Activated gamma-delta T cell (primary cell): Measurements from ENCODE around the gene PLXDC1.

ENCODE experiments used
- DNase-seq: peaks from one replicate; lab custom pipeline; 2025; lab: John Stamatoyannopoulos, UW

The PLXDC1 gene

DNA sequence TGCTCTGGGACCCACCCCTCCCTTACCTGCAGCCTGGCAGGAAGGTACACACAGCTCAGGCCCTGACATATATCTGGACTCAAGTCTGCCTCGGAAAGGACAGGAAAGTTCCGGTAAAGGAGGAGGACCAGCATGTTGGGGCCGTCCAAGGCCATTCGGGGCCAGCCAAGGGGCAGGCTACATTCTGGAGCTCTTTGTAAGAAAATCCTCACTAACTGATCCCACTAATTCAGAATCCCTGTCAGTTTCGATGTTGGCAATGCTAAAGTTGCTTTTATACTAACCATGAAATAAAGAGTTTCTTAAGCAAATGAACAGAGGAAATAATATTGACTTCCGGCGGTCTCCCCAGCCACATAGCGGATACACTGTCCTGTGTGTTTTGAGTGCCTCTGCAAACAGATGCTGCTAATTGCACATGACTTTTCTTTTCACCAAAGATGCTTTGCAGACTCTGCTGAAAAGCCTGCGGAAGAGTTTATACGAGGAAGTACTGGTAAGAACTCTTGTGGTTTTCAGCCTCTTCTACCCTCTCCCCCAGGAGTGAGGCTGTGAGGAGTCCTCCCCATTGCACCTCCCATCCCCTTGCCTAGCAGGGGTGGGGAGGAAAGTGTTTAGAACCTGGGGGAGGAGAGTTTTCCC is 54.8 kb downstream of the PLXDC1 start:
- no peak for DNase-seq

DNA sequence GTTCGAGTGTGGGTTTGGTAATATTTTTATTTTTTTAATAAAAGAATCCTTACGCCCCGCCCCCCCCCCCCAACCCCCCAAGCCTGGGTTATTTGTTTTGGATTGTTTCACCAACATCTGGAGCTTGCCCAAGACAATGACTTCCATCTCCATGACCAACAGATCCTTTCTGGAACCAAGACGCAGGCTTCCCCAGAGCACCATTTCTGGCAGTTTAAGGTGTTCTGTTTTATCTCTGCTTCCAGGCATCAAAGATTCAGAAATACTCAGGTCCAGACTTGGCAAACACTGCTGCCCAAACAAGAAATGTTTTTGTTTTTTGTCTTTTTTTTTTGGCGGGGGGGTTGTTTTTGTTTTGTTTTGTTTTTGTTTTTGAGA is 56.1 kb downstream of the PLXDC1 start:
- no peak for DNase-seq

DNA sequence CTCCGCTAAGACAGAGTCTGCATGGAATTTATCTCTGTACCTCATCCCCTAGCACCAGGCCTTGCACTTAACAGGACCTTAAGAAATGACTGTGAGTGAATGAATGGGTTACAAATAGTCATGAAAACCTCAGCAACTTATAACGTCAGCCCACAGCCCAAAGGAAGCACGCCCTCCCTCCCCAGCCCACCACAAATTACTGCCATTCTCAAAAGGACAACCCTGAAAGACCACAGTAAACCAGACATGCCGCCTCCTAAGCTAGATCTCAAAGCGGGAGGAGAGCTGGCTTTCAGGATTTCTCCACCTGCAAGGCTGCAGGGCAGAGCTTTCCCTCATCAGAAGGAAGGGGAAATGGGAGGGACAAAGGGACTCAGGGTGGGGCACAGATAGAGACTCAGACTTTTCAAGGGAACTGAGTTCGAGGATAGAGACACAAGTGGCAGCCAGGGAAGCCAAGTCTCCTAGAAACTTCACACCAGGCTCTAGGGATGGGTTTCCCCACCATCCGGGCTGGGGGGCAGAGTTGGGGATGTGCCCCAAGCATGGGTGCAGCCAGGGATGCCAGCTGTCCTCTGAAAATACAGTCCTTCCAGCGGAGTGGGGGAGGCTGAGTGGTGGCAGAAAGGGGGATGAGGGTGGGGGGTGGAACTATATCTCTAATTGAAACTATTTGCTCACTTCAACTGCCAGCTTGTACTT is 56.7 kb downstream of the PLXDC1 start:
- no peak for DNase-seq

DNA sequence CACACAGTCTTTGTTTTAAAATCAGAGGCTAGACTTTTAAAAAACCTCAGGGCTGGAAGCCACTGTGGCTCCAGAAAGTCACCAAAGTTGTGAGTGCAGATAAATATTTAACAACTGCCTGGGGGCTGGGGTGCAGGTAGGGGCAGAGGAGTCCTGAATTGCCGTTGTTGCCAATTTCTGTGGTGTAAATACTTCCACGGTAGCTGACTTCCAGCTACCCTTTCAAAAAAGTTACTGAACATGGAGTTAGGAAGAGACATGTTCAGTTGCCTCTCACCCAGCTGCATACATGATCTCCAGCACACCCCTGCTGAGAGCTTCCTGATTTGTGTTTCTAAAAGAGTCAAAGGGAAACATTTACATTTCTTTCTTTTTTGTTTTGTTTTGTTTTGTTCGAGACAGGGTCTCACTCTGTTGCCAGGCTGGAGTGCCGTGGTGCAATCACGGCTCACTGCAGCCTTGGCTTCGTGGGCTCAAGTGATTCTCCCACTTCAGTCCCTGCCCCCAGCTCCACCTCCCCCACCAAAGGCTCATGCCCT is 58.7 kb downstream of the PLXDC1 start:
- DNase-seq = no peak

DNA sequence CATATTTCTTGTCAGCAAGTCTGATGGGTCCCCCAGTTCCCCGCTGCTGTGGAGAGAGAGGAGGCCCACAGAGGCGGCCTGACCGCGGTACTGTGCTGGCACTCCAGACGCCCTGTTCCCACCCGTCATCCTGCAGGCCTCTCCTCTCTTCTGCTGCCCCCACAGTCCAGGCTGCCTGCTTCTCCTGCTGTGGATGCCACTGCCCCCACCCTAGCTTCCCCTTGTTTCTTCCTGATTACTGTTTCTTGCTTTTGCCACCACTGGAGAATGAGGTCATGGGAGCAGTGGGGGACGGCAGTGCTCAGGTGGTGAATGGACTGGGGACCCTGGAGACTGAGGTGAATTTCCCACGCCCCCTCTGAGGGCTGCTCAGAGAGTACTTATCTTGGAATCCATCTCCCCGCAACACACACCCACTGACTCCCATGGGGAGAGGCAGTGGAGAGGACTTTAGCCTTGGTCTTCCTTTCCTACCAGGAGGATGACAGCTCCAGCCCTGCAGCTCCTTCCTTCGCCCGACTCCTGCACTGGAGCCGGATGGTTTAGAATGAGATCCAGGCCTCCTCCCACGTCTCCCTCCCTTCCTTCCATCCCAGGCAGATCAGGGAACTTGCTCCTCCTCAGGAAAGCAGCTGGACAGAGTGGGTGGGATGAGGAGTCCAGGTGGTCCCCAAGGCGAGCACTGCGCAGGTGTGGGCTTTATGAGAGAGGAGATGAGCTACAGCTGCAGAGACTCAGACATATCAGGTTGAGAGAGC is 60.4 kb downstream of the PLXDC1 start:
- DNase-seq = no peak

DNA sequence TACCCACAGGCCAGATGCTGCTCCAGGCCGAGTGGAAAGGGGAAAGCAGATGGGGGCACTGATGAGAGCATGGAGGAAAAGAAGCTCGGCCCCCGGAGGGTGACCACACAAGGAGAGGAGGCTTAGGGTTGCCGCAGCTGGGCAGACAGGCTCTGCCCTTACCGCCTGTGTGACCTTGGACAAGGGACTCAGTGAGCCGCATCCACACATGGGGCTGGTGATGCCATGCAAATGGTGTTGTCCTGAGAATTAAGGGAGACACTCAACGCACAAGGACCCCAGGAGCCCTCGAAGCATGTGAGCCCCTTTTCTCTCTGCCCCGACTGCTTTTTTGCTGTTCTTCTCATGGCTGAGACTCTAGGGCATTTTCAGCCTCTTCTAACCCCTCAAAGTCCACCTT is 61.0 kb downstream of the PLXDC1 start:
- no peak for DNase-seq

DNA sequence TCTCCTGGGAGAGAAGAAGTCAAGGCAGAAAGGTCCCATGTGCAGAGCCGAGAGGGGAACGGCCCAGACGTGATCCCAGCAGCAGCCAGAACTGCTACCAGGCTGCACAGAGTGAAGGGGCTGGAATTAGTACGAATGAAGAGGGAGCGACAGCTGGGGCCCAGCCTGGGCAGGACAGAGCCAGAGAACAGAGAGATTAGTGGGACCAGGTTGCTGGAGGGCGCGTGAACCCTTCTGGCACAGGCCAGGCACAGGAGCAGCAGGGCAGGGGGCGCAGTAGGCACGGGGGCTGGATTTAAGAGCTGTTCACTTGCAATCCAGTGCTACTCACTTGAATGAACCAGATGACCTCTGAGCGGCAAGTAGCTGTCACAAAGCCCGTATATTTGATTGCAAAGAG is 66.9 kb downstream of the PLXDC1 start:
- DNase-seq = no peak

DNA sequence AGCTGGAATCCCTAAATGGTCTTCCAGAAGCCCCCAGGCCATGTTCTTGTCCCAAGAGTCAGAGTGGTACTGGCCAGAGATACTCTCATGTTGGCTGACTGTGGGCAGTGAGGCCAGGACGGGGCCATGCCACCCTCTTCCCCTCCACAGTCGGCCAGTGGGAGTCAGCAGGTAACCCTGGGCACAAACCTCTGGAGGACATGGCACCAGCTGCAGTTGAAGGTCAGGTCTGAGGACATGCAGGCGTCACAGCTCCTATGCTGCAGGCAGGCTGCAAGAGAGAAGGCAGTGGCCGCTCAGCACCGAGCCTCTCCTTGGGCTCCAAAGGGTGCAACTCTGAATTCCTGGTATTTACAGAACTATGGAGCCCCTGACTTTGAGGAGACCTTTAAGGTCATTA is 68.2 kb downstream of the PLXDC1 start:
- no peak for DNase-seq

DNA sequence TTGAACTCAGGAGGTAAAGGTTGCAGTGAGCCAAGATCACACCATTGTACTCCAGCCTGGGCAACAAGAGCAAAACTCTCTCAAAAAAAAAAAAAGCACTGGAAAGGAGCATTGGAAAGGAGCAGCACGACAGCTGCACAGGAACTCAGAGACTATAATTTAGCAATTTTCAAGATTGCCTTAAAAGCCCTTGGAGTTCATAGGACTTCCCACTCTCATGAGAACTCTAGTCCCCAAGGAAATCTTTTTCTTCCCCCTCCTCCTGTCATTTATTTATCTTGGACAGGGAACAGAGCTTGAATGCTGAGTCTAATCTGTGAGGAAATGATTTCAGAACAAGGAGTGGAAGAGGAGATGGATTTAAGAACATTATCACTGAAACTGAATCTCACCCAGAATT is 69.0 kb downstream of the PLXDC1 start:
- no peak for DNase-seq

DNA sequence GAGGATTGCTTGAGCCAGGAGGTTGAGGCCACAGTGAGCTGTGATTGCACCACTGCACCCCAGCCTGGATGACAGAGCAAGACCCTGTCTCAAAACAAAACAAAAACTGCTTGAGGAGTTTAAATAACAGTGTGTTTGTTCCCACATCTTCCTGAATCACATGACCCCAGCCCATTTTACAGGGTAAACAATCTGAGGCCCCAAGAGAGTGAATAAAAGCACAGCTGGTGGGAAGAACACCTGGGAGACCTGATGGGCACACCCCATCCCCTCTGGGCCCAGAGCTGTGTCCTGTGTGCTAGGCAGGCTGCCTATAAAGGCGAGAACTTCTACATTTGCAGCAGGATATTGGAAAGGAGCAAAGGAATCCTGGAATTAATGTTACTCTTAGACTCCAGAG is 69.6 kb downstream of the PLXDC1 start:
- no peak for DNase-seq

DNA sequence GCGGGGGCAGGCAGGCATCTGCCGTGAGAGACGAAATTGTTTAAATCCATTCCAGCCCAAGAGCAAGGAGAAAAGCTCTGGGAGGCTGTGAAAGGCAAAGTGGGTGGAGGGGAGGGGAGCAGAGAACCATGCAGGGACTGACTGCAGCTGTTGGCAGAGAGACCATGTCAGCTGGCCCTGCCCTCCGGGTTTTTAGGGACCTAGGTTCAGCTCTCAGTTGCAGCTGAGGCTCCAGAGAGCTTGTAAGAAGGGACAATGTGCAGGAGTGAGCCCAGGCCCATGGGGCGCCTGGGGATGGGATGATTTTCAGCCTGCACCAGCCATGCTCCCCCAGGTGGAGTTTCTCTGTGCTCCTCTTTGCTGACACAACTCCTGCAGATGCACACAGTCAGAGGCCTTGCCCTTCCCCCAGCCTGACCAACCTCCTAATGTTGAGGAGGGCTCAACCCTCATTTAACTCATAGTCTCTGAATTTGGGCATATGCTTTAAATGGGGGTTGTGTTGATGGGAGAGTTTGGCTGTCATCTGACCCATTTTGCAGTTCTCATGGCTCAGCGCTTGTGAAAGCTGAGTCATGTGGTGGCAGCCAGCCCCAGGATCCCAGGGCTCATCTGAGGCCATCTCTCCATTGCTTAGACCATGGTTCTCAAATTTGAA is 70.9 kb downstream of the PLXDC1 start:
- DNase-seq = no peak

DNA sequence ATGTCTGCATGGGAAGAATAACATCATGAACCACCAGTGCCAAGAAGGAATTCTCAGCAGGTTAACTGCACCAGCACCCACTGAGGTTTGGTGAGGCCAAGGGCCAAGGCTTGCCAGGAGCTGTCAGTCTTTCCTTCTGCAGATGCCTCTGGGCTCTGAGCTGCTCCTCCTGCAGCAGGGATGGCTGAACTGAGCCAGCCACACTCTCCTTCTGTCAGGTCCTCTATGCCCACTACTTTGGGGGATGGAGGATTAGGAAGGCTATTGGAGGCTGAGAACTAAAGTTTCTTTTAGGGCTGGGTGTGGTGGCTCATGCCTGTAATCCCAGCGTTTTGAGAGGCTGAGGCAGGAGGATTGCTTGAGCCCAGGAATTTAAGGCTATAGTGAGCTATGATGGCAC is 71.6 kb downstream of the PLXDC1 start:
- DNase-seq = no peak

DNA sequence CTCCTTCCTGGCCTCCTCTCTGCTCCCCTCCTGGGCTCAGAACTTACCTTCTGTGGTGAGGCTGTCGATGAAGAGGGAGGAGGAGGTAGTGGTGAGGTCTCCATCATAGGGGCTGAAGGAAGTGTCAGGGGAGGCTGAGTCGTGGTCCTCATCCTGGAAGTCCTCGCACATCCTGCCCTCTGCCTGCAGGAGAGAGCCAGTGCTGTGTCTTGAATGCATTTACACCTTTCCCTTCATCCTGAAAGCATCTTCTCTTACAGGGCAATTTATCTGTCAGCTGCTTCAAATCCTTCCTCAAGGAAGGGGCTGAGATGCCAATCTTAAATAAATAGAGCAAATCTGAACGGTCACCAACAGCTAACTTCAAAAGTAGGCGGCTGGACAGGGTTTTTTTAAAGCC is 73.6 kb downstream of the PLXDC1 start:
- DNase-seq = no peak

DNA sequence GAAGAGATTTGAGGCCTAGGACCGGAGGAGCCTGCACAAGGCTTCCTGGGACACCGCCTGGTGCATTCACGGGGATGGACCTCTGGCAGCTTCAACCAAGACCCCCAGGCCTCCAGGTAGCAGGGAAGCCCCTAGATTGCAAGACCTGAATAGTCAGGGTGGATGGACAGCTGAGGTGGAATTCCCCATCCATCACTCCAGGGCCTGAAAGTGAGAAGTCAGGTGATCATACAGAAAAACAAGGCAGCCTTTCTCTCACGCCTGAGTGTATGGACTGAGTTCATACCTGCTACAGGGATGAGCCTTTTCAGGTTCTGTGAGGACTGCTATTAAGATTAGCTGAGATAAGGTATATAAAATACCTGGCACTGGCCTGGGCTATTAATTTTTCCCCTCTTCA is 74.2 kb downstream of the PLXDC1 start:
- DNase-seq = no peak

DNA sequence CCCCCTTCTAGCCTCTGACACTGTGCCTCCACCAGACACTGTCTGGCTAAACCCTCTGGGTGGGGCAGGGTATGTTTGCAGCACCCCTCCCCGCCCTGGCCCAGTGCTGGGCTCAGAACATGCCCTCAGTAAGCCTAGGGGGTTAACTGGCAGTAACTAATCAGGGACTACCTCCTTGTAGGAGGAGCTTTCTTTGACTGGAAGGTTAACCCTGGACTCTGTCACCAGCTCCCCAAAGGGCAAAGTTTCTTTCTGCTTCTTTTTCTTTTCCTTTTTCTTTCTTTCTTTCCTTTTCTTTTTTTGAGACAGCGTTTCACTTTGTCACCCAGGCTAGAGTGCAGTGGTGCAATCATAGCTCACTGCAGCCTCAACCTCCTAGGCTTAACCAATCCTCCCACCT is 76.8 kb downstream of the PLXDC1 start:
- DNase-seq = no peak

DNA sequence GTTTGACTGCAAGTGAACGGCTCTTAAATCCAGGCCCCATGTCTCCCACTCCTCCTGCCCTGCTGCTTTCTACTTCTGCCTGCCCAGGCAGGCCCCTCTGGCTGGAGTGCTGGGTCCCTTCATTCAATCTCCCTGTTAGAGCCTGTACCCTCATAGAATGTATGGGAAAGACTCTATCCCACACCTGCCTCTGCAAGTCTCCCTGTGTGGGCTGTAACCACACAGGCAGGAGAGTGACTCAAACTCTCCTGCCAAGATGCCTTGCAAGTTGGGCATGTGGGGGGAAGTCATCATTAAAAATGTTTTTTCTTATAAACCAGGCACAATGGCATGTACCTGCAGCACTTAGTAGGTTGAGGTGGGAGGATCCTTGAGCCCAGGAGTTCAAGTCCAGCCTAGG is 77.5 kb downstream of the PLXDC1 start:
- no peak for DNase-seq

DNA sequence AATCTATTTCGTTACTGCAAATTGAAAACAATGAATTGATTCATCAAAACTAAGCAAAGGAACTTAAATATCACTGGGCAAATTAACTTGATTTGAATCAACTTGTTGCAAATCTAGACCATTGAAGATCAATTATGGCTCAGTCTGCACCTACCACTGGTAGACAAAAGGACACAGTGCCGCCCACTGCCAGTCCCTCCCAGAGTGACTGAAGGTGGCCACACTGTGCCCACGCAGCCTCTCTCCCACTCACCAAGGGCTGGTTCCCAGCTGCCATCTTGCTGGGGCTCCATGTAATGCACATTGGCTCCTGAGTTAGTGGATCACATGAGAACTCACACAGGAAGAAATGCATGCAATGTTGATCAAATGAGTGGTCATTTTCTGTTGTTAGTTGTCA is 78.1 kb downstream of the PLXDC1 start:
- DNase-seq = no peak

DNA sequence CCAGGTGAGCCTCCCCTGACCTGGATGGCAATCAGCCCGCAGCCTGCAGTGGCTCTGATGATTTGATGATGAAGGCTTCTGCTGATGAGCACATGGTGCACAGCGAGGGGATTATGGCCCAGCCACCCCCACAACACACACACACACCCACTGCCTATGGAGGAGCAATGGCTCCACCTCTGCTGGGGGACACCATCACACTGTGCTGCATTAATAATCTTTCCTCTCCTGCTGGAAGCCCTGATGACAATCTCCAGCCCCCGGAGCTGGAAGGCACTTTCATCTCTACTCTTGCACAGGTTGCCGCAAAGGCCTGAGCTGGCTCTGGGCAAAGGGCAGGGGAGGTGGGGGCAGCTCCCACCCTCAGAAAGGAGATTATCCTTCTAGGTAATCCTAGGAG is 79.9 kb downstream of the PLXDC1 start:
- no peak for DNase-seq

DNA sequence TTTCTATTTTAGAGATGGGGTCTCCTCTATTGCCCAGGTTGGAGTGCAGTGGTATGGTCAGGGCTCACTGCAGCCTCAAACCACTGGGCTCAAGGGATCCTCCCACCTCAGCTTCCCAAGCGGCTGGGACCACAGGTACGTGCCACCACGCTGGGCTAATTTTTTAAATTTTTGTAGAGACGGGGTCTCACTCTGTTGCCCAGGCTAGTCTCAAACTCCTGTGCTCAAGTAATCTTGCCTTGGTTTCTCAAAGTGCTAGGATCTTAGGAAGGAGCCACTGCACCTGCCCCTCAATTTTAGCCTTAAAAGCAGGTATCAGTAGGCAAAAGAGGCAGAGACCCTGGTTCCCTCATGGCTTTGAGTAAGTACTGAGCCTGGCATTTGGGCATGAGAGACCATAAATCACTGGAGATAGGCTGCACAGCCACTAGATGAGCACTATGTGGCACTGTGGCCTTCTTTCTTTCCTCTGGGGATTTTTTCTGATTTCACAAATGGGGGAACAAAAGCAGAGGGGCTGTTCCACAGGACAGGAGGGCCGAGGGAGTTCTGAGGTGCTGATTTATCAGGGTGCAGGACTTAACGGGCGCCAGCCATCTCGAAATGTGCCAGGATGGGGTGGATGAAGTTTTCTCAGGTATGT is 82.2 kb downstream of the PLXDC1 start:
- DNase-seq = no peak

DNA sequence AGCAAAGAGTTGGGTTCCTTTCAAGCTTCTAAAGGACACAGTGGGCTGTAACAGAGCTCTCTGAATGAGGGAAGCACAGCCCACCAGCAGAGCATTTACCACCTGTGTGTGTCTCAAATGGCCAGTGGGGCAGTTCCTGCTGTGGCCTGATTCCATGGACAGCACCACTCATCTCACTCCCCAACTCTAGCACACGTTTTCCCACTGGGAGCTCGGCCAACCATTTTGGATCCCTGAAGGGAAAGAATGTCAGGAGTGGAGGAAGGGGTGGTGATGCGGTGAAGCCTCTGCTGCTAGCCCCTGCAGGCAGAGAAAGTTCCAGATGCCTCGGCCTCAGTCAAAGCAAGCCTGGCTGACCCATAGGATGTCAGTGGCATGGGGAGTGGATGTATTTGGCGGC is 86.6 kb downstream of the PLXDC1 start:
- DNase-seq = no peak

DNA sequence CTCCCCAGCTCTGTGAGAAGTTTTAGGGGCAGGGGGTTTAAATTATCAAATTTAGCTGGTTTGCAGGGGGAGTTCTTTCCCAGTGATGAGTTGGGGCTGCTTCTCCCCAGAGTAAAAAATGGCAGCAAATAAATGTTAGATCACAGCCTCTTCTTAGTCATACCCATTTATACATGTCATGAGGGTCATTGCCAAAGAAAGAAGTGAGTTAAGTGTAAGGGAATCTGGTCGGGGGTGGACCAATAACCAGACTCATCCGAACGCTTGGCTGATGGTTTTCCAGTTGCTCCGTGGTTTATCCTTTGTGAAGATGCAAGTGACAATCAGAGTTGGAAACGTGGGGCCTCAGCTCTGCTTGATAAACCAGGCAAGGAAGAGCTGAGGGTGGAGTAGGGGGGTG is 87.1 kb downstream of the PLXDC1 start:
- DNase-seq = no peak

DNA sequence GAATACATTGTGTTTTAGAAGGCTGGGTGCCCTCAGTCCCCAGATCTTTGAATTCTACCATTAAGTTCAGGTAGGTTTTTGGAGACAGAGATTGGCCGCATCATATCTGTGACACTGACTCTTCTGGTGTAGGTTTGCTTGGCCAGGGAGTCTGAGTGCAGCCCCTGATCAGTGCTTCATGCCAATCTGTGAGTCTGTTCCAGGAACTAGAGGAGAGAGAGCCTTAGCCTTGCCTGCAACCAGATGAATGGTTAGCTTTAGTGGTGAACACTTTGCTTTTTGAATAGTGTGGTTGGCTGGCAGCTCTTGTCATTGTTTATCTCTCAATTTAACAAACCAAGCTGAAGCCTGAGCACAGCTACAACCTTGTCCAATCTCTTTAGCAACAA is 87.8 kb downstream of the PLXDC1 start:
- DNase-seq = no peak
